ENCODE data around the gene AGPAT4. TPM values are rescaled to one million over a fixed set of nuclear protein-coding genes. Genes with fewer than 3 reads are reported as not detected.
"Not testable (repeated sequence)": the region's sequence is repeated elsewhere in the genome, so short reads cannot be mapped to it uniquely, and the experiment has no call there.

The AGPAT4 gene
- polyA plus RNA-seq, 12 donors: 8.4 to 14.7 (median 10.7) TPM; not detected in 1

GRCh38 chr6:161207200-161207599 is 66.7 kb downstream of the AGPAT4 start:
- no peak for DNase-seq

DNA sequence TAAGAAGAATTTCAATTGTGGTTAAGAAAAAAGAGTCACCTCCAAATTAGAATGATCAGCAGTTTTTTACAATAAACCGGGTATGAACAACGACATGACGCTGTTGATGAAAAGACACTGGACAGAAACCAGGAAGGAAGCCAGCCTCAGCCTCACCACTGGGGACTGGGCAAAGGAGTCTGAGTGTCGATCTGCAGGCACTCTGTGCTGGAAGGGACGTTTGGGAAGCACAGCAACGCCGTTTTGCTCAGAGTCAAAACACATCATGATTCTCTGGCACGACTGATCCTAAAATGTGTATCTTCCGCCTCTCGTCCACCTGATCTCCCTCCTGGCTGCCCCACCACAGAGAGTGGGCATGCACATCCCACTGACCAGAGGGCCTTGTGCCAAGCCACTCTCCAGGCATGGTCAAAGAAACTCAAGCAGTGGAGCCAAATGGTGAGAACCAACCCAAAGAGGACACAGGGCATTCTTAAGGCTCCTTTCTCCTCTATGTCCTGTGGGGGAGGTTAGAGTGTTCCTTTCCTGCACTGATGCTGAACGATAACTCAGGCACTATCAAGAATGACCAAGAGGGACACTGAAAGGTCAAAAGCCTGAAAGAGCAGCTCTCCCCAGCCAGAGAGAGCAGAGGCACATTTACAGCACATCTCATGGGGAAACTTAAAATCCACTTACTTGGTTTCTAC is 68.8 kb downstream of the AGPAT4 start:
- no peak for DNase-seq

- DNase-seq: no peak
Measured at GRCh38 chr6:161200610-161201370, 73.1 kb downstream of the AGPAT4 start.

GRCh38 chr6:161199850-161200249 is 74.0 kb downstream of the AGPAT4 start:
- DNase-seq: no peak

DNA sequence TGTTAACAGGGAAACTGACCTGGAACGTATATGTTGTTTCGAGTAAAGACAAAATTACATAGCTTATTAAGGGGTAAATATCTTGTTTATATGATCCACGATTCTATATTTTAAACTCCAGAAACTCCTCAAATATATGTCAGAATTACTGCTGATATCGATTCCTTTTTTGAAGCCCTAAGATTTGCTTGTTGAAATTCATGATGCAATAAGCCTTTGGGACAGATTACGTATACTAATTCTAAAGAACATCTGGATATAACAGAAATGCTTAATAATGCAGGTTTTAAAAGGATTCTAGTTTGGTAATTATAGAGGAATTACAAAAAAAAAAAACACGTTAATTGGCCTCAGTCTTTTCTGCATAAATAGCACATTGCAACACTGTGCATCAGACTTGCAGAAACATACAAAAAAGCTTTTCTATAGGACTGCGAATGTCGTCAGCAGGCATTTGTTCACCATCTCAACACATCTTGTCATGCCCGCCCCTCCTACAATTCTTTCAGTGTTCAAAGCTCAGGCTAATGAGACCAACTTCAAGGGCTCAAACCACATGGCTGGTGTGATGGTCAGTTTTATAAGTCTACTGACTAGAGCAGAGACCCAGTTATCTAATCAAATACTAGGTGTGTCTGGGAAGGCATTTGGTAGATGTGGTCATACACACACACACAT is 74.9 kb downstream of the AGPAT4 start:
- DNase-seq: peak; percentile 31

DNA sequence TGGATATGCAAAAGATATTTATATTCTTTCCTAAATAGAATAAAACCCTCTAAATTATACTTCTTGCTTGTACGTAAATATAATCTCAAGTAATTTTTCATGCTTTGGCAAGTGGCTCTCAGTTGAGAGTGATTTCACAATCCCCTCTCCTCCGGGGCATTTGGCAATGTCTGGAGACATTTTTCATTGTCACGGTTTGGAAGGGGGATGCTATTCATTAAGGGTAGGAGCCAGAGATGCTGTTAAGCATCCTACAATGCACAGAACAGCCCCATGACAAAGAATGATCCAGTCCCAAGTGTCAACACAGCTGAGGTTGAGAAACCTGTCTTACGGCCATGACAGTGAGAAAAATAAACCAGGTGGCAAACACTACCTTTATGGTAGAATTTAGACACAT is 75.7 kb downstream of the AGPAT4 start:
- DNase-seq: peak; percentile 37

- no peak for DNase-seq
Measured at GRCh38 chr6:161195386-161195785, 78.5 kb downstream of the AGPAT4 start.

- DNase-seq: no peak
Measured at GRCh38 chr6:161194374-161194773, 79.5 kb downstream of the AGPAT4 start.

- no peak for DNase-seq
Measured at GRCh38 chr6:161192636-161193411, 81.0 kb downstream of the AGPAT4 start.

GRCh38 chr6:161191671-161192070 is 82.2 kb downstream of the AGPAT4 start:
- DNase-seq: no peak

DNA sequence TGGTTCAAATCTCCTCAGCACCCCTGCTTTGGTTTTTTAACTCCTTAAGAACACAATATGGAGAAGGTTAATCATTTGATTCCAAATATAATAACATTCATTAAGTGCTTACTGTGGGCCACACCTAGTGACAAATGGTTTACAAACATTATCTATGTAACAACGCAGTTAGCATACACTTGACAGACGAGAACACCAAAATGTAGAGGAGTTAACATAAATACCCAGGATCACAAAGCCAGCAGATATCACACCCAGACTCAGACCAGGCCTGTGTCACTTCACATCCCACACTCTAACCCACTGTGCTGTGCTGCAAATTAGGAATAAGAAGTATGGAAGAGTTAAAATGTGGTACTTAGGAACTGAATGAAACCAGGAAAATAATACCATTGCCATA is 82.9 kb downstream of the AGPAT4 start:
- no peak for DNase-seq

DNA sequence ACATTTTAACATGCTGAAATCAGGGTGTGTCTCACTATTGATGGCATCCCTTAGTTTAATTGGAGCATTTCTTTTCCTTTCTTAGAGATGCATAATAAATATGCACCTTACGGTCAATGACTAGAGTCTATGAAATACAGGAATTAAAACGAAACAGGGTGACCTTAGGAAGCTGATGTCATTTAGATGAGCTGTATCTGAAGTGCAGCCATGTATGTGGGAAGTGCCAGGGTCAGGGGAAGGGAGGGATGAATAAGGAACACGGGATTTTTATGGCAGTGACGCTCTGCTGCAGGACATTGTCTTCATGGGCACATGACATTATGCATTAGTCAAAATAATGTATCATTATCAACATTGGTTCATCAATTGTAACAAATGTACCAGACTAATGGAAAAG is 84.0 kb downstream of the AGPAT4 start:
- DNase-seq: no peak

- no peak for DNase-seq
Measured at GRCh38 chr6:161188547-161189465, 85.1 kb downstream of the AGPAT4 start.

DNA sequence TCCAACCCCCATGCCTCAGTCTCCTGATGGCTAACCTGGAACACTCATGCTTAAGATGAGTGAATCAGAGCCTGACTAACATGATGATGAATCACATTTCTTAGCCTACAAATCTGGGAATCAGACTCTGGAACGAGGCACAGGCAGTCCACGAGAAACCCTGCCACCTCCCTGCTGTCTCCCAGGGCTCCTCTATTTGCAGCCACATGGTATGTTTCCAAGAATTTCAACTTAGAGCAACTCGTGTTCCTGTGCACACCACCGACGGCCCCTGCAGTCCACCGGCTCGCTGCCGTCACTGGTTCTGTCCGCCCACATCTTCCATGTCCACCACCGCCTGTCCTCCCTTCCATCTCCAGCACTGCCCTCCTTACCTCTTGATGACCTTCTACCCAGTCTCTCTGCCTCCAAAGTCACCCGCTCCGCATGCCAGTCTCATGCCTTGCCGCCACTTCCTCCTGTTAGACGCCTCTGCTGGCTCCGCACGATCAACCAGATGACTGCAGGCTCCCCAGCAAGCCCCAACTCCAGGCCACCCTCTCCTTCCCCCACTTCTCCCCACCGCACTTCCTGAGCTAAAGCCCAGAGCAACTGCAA is 87.6 kb downstream of the AGPAT4 start:
- DNase-seq: no peak

- DNase-seq: no peak
Measured at GRCh38 chr6:161181121-161181520, 92.7 kb downstream of the AGPAT4 start.

DNA sequence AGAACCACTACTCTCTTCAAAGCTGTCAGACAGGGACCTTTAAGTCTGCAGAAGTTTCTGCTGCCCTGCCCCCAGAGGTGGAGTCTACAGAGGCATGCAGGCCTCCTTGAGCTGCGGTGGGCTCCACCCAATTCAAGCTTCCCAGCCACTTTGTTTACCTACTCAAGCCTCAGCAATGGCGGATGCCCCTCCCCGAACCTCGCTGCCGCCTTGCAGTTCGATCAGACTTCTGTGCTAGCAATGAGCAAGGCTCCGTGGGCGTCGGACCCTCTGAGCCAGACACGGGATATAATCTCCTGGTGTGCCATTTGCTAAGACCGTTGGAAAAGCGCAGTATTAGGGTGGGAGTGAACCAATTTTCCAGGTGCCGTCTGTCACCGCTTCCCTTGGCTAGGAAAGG is 95.7 kb downstream of the AGPAT4 start:
- not testable (repeated sequence) for DNase-seq

GRCh38 chr6:161176428-161176827 is 97.4 kb downstream of the AGPAT4 start:
- DNase-seq: not testable (repeated sequence)

GRCh38 chr6:161172769-161173168 is 101.1 kb downstream of the AGPAT4 start:
- not testable (repeated sequence) for DNase-seq

DNA sequence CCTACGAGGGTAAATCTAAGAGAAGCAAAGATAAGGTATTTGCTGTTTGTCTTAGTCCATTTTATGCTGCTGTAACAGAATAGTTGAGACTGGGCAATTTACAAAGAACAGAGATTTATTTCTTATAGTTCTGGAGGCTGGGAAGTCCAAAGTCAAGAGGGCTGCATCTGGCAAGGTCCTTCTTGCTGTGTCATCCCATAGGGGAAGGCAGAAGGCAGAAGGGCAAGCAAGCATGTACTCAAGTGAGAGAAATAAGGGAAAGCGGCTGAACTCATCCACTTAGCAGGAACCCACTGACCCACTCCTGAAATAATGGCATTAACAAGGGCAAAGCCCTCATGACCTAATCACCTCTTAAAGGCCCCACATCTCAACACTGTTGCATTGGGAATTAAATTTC is 102.7 kb downstream of the AGPAT4 start:
- DNase-seq: no peak

GRCh38 chr6:161169696-161170095 is 104.2 kb downstream of the AGPAT4 start:
- peak; percentile 73 for DNase-seq
